Measurements from ENCODE around the gene KIAA1671.

KIAA1671 gene

GRCh38 chr22:24975125-24975640, 22.7 kb downstream of the KIAA1671 start:
- Histone ChIP-seq H3K79me2 (ENCODE audit: insufficient read depth, low read length) (no peaks in the 10 kb centered on the region), H3K4me1 (ENCODE audit: insufficient read depth, low read length, severe bottlenecking) (no peaks in the 10 kb centered on the region)
- TF ChIP-seq EZH2 (IDR thresholded peaks at IDR 0.05; ENCODE audit: borderline replicate concordance, low read length) (no peak), CTCF (IDR thresholded peaks at IDR 0.05; ENCODE audit: low read length) (no peak)

DNA sequence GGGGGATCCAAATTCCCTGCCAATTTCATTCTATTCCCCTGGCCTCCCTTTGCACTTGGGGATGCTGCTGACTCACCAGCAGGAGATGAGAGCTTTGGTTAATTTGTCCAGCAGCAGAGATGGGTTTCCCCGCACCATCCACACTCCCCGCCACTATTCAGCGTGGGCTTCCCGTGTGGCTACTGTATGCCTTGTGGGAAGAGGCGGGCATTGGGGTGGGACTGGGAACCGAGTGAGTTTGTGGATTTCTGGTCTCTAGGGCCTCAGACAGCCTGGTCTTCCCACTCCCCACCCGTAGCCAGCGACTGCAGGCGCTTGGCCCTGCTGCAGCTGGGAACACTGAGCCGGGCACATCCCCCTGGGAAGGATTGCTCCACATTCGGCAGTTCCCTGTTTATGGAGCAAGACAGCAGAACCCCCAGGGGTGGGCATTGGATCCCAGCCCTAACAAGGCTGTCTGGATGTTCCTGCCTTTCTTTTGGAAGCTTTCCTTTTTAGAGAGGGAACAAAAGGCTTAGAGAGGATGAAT, 23.4 kb downstream of the KIAA1671 start:
- no peaks in the 10 kb centered on the region for H3F3A ChIP-seq (ENCODE audit: insufficient read depth, low read length)
- H3K4me1 ChIP-seq (ENCODE audit: insufficient read depth, low read length, severe bottlenecking), result no peaks in the 10 kb centered on the region
- no peak for TF ChIP-seq EZH2 (IDR thresholded peaks at IDR 0.05; ENCODE audit: borderline replicate concordance, low read length)
- no peak for TF ChIP-seq CTCF (IDR thresholded peaks at IDR 0.05; ENCODE audit: low read length)
- no peaks in the 10 kb centered on the region for H3K27me3 ChIP-seq (ENCODE audit: insufficient read depth, low read length)
- H3K4me2 ChIP-seq (ENCODE audit: low read length), result no peak overlapping the region
- no peaks in the 10 kb centered on the region for H3K9me2 ChIP-seq (ENCODE audit: low read depth, low read length)
- H4K20me1 ChIP-seq (ENCODE audit: insufficient read depth, low read length), result no peaks in the 10 kb centered on the region
- H3K79me2 ChIP-seq (ENCODE audit: insufficient read depth, low read length), result no peaks in the 10 kb centered on the region
- H3K9me3 ChIP-seq (ENCODE audit: low read length), result no peaks in the 10 kb centered on the region
- H3K36me3 ChIP-seq (ENCODE audit: insufficient read depth, low read length), result no peaks in the 10 kb centered on the region
- no peak overlapping the region for H3K4me3 ChIP-seq (ENCODE audit: low read depth, low read length, poor library complexity, severe bottlenecking)
- H2AFZ ChIP-seq (ENCODE audit: low read length), result no peak overlapping the region
- no peak overlapping the region for H3K27ac ChIP-seq (ENCODE audit: low read depth, low read length, poor library complexity, severe bottlenecking)
- H3K9ac ChIP-seq (ENCODE audit: low read length), result no peak overlapping the region

More at GRCh38 chr22:24975125-24975640, 22.7 kb downstream of the KIAA1671 start:
- Histone ChIP-seq H3K36me3 (ENCODE audit: insufficient read depth, low read length) (no peaks in the 10 kb centered on the region), H3K9ac (ENCODE audit: low read length) (no peak overlapping the region), H3F3A (ENCODE audit: insufficient read depth, low read length) (no peaks in the 10 kb centered on the region), H3K27ac (ENCODE audit: low read depth, low read length, poor library complexity, severe bottlenecking) (no peak overlapping the region), H3K27me3 (ENCODE audit: insufficient read depth, low read length) (no peaks in the 10 kb centered on the region), H2AFZ (ENCODE audit: low read length) (no peak overlapping the region), H3K4me3 (ENCODE audit: low read depth, low read length, poor library complexity, severe bottlenecking) (no peak overlapping the region), H3K9me3 (ENCODE audit: low read length) (no peaks in the 10 kb centered on the region), H3K4me2 (ENCODE audit: low read length) (no peak overlapping the region), H4K20me1 (ENCODE audit: insufficient read depth, low read length) (no peaks in the 10 kb centered on the region), H3K9me2 (ENCODE audit: low read depth, low read length) (no peaks in the 10 kb centered on the region)

- no peaks in the 10 kb centered on the region for H3K36me3 ChIP-seq (ENCODE audit: insufficient read depth, low read length)
- H3F3A ChIP-seq (ENCODE audit: insufficient read depth, low read length), result no peaks in the 10 kb centered on the region
- no peaks in the 10 kb centered on the region for H3K27me3 ChIP-seq (ENCODE audit: insufficient read depth, low read length)
- no peaks in the 10 kb centered on the region for H3K4me1 ChIP-seq (ENCODE audit: insufficient read depth, low read length, severe bottlenecking)
- no peaks in the 10 kb centered on the region for H4K20me1 ChIP-seq (ENCODE audit: insufficient read depth, low read length)
- no peaks in the 10 kb centered on the region for H3K79me2 ChIP-seq (ENCODE audit: insufficient read depth, low read length)
- no peak overlapping the region for H3K9ac ChIP-seq (ENCODE audit: low read length)
- H3K9me3 ChIP-seq (ENCODE audit: low read length), result no peaks in the 10 kb centered on the region
- H3K4me3 ChIP-seq (ENCODE audit: low read depth, low read length, poor library complexity, severe bottlenecking), result no peak overlapping the region
- no peaks in the 10 kb centered on the region for H3K9me2 ChIP-seq (ENCODE audit: low read depth, low read length)
- TF ChIP-seq CTCF (IDR thresholded peaks at IDR 0.05; ENCODE audit: low read length), result no peak
- no peak overlapping the region for H3K27ac ChIP-seq (ENCODE audit: low read depth, low read length, poor library complexity, severe bottlenecking)
- H3K4me2 ChIP-seq (ENCODE audit: low read length), result no peak overlapping the region
- H2AFZ ChIP-seq (ENCODE audit: low read length), result no peak overlapping the region
Measured at GRCh38 chr22:24976442-24977218, 24.1 kb downstream of the KIAA1671 start.
